Smooth muscle cell of the coronary artery (primary cell): ENCODE data around the gene BCAM. TPM values are rescaled to one million over a fixed set of nuclear protein-coding genes. Genes with fewer than 3 reads are reported as not detected.

Experiments
- total RNA-seq: library from RNA; depleted of rRNA; stranded (reverse); fragments of >200 nt; gene quantifications from 2 replicates; pipeline ENCODE4 v1.2.3, GENCODE V29; 2014; ENCODE audit warnings: low replicate concordance

BCAM gene
- total RNA-seq: 2.6 and 7.3 TPM in 2 replicates

GRCh38 chr19:44808463-44809371 is at the start of gene BCAM:
Gene BCAM, plus strand, starts transcription at chr19:44809103. Its CDS starts 22 bp downstream, at chr19:44809125.

GRCh38 chr19:44777715-44778347 is 31.1 kb upstream of the BCAM start, which contains the start of gene CBLC:
Gene CBLC, plus strand, starts transcription at chr19:44777890. Its CDS starts 42 bp downstream, at chr19:44777932.

GRCh38 chr19:44845612-44846454 is 36.9 kb downstream of the BCAM start, which contains the start of gene NECTIN2:
Gene NECTIN2, plus strand, starts transcription at chr19:44846297. Its CDS starts 229 bp downstream, at chr19:44846526.

Other genes with a start within 250 kb of the BCAM start
- gene IGSF23, start 195.5 kb upstream of the BCAM start, total RNA-seq: 0.08 TPM in 1 of 2 replicates, not detected in the other
- 32.4 and 73.4 TPM in 2 replicates for gene PVR, start 165.2 kb upstream of the BCAM start, total RNA-seq
- gene CEACAM19, start 137.6 kb upstream of the BCAM start, total RNA-seq: 0.90 and 3.2 TPM in 2 replicates
- 0.08 TPM in 1 of 2 replicates, not detected in the other for gene CEACAM16, start 110.0 kb upstream of the BCAM start, total RNA-seq
- gene BCL3, start 60.4 kb upstream of the BCAM start, total RNA-seq: 4.2 and 14.9 TPM in 2 replicates
- gene CBLC, start 31.2 kb upstream of the BCAM start, total RNA-seq: 0.08 TPM in 1 of 2 replicates, not detected in the other
- gene NECTIN2, start 37.2 kb downstream of the BCAM start, total RNA-seq: 23.9 and 80.6 TPM in 2 replicates
- gene TOMM40, start 82.2 kb downstream of the BCAM start, total RNA-seq: 23.5 and 46.5 TPM in 2 replicates
- gene APOE, start 96.7 kb downstream of the BCAM start, total RNA-seq: 5.1 and 263 TPM in 2 replicates
- 0.47 and 0.68 TPM in 2 replicates for gene APOC1, start 105.5 kb downstream of the BCAM start, total RNA-seq
- gene APOC4, start 133.1 kb downstream of the BCAM start, total RNA-seq: not detected in 2 replicates
- not detected in 2 replicates for gene APOC2, start 136.9 kb downstream of the BCAM start, total RNA-seq
- 28.5 and 28.9 TPM in 2 replicates for gene CLPTM1, start 146.3 kb downstream of the BCAM start, total RNA-seq
- gene RELB, start 192.4 kb downstream of the BCAM start, total RNA-seq: 4.8 and 5.0 TPM in 2 replicates
- 10.7 and 18.5 TPM in 2 replicates for gene CLASRP, start 229.9 kb downstream of the BCAM start, total RNA-seq